Tibial nerve (tissue), 4 donors: Measurements from ENCODE around the gene MFAP5. TPM values are rescaled to one million over a fixed set of nuclear protein-coding genes. Genes with fewer than 3 reads are reported as not detected.

Source experiments
- DNase-seq, 2 donors: peaks; one replicate each; pipeline ENCODE4 v3.0.0-alpha.2; 2019; ENCODE audit warnings: low spot score in 2 of 2
- H3K27ac ChIP-seq, 4 donors: fragments of 200-600 bp; sonication (generic) in 3 of 4; one replicate each; pipeline ENCODE4 v1.5.1; 2017 to 2019; ENCODE audit warnings: mild to moderate bottlenecking in 1 of 4
- H3K27me3 ChIP-seq, 2 donors: fragments of 200-600 bp; sonication (generic) in 1 of 2; one replicate each; pipeline versions ENCODE4 v1.5.1 to v1.6.0; 2017 to 2019
- H3K36me3 ChIP-seq, 3 donors: fragments of 200-600 bp; sonication (generic); one replicate each; pipeline ENCODE4 v1.5.1; 2018 to 2019
- H3K4me1 ChIP-seq, 4 donors: fragments of 200-600 bp; sonication (generic) in 3 of 4; one replicate each; pipeline ENCODE4 v1.5.1; 2017 to 2019
- H3K4me3 ChIP-seq, 4 donors: fragments of 200-600 bp; sonication (generic) in 3 of 4; one replicate each; pipeline ENCODE4 v1.5.1; 2017 to 2019; ENCODE audit warnings: mild to moderate bottlenecking in 1 of 4, moderate library complexity in 1 of 4
- H3K9me3 ChIP-seq, 4 donors: fragments of 200-600 bp; sonication (generic) in 3 of 4; one replicate each; pipeline ENCODE4 v1.5.1; 2017 to 2019
- EP300 ChIP-seq, 2 donors: sonication (generic); formaldehyde crosslinking; IDR thresholded peaks; one replicate each; pipeline ENCODE4 v1.6.1; 2017; ENCODE audit warnings: antibody characterized with exemption in 2 of 2, mild to moderate bottlenecking in 1 of 2
- POLR2A ChIP-seq, 2 donors: fragments of 450-650 bp; IDR thresholded peaks; one replicate each; pipeline ENCODE4 v1.6.1; 2017; ENCODE audit warnings: antibody characterized with exemption in 2 of 2, mild to moderate bottlenecking in 2 of 2, moderate library complexity in 2 of 2
- WGBS, 2 donors: methylation state at CpG; one replicate each; pipeline ENCODE4 v1.1.5; 2018; 5-methylcytosine and 5-hydroxymethylcytosine counted together
- total RNA-seq, 4 donors: library from RNA; depleted of rRNA; stranded (reverse); fragments of >200 nt; gene quantifications; one replicate each; pipeline ENCODE4 v1.1.0, GENCODE V29; 2016
- TF ChIP-seq, protein P1 (sequence below), 5 experiments: fragments of 200-600 bp in 3 of 5; fragments of 450-650 bp in 2 of 5; sonication (generic) in 3 of 5; IDR thresholded peaks; one replicate each; pipeline ENCODE4 v1.5.1; 2016 to 2019; ENCODE audit warnings: antibody characterized with exemption in 5 of 5, mild to moderate bottlenecking in 3 of 5, moderate library complexity in 2 of 5

MFAP5 gene
- total RNA-seq, 4 donors from 2014 or later = 153 to 895 (median 613) TPM

DNA sequence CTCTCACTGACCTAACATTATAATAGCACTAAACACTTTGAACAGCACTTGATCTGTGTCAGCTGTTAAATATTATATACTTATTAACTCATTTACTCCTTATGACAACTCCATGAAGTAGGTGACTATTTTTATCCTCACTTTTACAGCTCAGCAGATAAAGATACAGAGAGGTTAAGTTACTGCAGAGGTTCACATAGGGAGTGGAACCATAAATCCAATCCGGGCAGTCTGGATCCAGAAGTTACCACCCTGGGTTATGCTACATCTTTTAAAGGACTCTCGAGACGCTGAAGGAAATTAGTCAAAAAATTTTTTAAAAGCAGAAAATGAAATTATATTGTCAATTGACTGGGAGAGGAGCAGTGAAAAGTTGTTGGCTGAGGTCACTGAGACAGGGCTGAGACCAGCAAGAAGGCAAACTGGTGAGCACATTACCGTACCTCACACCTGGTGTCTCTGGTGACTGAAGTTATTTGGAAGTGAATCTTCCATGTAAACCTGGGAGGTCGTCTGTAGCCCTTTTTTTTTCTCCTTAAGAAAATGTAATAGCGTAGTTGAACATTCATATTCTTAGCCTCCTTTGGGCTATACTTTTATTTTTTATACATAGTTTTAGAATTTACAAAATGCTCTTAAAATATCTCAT lies 33.9 kb upstream of the MFAP5 start:
- 23 to 25% methylated on average over 6 of the region's 6 CpGs for WGBS, 2 donors
- no peak for DNase-seq
- Histone ChIP-seq H3K27ac (peak overlapping the region; percentile 85 to 98 (median 93)), H3K4me1 (peaks cover 0 to 56% (median 10%) of the 10 kb centered on the region in 4 donors), H3K36me3 (no peaks in the 10 kb centered on the region), H3K27me3 (no peaks in the 10 kb centered on the region), H3K4me3 (peak overlapping the region; percentile 68 to 99 (median 84)), H3K9me3 (no peaks in the 10 kb centered on the region)
- TF ChIP-seq, protein P1, sequence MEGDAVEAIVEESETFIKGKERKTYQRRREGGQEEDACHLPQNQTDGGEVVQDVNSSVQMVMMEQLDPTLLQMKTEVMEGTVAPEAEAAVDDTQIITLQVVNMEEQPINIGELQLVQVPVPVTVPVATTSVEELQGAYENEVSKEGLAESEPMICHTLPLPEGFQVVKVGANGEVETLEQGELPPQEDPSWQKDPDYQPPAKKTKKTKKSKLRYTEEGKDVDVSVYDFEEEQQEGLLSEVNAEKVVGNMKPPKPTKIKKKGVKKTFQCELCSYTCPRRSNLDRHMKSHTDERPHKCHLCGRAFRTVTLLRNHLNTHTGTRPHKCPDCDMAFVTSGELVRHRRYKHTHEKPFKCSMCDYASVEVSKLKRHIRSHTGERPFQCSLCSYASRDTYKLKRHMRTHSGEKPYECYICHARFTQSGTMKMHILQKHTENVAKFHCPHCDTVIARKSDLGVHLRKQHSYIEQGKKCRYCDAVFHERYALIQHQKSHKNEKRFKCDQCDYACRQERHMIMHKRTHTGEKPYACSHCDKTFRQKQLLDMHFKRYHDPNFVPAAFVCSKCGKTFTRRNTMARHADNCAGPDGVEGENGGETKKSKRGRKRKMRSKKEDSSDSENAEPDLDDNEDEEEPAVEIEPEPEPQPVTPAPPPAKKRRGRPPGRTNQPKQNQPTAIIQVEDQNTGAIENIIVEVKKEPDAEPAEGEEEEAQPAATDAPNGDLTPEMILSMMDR (IDR thresholded peaks at IDR 0.05) = no peak
- TF ChIP-seq EP300 (IDR thresholded peaks at IDR 0.05) (no peak), POLR2A (IDR thresholded peaks at IDR 0.05) (no peak)

DNA sequence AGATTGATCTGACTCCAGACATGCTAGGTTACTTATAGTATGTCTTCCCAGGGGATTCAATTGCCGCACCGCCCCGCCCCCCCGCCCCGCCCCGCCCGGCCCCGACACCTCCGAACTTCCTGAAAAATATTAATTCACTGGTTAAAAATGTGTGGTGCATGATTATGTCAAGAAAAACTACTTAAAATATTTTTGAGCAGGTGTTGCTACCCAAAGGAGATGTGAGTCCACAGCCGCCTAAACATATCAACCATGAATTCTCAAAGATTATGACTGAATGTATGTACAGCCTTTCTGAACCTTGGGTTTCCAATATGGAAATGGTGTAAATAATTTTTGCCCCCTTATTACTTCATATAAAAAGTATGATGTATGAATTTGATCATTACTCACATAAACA lies 32.5 kb upstream of the MFAP5 start:
- H3K36me3 ChIP-seq = no peaks in the 10 kb centered on the region
- no peaks in the 10 kb centered on the region for H3K9me3 ChIP-seq
- DNase-seq = no peak
- no peak for TF ChIP-seq POLR2A (IDR thresholded peaks at IDR 0.05)
- no peak for TF ChIP-seq EP300 (IDR thresholded peaks at IDR 0.05)
- TF ChIP-seq, protein P1 (IDR thresholded peaks at IDR 0.05) = no peak
- no peaks in the 10 kb centered on the region for H3K27me3 ChIP-seq
- no peak overlapping the region for H3K4me3 ChIP-seq
- peaks cover 0 to 41% (median 8%) of the 10 kb centered on the region in 4 donors for H3K4me1 ChIP-seq
- no peak overlapping the region for H3K27ac ChIP-seq
- WGBS, 2 donors = 84 to 87% methylated on average over 10 of the region's 10 CpGs

DNA sequence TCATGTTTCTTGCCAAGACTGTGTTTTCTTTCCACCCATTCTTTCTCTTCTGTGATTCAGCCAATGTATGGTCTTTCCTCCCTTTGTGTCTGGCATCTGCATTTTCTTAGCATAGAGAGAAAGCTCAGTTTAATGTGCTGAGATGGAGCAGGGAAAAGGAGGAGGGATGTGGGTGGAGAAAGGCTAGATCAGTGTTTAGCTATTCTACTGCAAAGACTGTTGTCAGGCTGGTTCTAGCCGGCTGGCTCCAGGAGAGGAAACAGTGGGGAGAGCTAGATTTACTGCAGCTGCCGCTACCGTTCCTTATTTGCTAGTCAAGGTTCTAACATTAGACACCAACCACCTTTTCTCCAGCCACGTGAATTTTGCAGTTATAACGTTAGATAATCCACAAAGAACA lies 29.9 kb upstream of the MFAP5 start:
- peak in 1 of 2 donors; percentile 48 for DNase-seq

DNA sequence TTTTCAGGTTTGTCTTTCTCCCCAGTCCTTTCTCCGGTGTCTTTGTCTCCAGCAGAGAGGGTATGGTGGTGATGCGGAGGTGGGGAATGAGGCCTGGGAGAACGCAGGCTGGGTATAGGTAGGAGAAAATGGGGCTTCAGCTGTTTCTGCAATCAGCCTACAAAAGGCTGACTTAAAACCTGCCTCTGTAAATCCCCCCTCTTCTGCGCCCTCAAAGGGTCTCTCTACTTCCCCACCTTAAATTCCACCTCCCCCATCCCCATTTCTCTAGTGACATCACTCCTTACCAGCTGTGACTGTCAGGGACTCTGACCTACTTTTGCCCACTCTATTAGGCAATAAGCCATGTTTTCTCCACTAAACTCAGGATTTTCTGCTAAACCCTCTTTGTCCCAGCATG lies 27.1 kb upstream of the MFAP5 start:
- H3K27me3 ChIP-seq = no peaks in the 10 kb centered on the region
- H3K9me3 ChIP-seq = no peaks in the 10 kb centered on the region
- H3K4me3 ChIP-seq = no peak overlapping the region
- peaks cover 0 to 36% (median 12%) of the 10 kb centered on the region in 4 donors for H3K4me1 ChIP-seq
- no peaks in the 10 kb centered on the region for H3K36me3 ChIP-seq
- TF ChIP-seq, protein P1 (IDR thresholded peaks at IDR 0.05) = no peak
- TF ChIP-seq POLR2A (IDR thresholded peaks at IDR 0.05) (no peak), EP300 (IDR thresholded peaks at IDR 0.05) (no peak)
- peak overlapping the region in 2 of 4 donors; percentile 50 to 86 for H3K27ac ChIP-seq
- DNase-seq = no peak
- 92 to 98% methylated on average over 4 of the region's 4 CpGs for WGBS, 2 donors

More for the DNA sequence above, 29.9 kb upstream of the MFAP5 start:
- Histone ChIP-seq H3K27me3 (no peaks in the 10 kb centered on the region), H3K27ac (peak overlapping the region in 3 of 4 donors; percentile 70 to 81 (median 76)), H3K9me3 (no peaks in the 10 kb centered on the region), H3K36me3 (no peaks in the 10 kb centered on the region), H3K4me3 (no peak overlapping the region), H3K4me1 (peaks cover 0 to 44% (median 7%) of the 10 kb centered on the region in 4 donors)
- 10% methylated on average over 5 of the region's 5 CpGs for WGBS, 2 donors
- TF ChIP-seq, protein P1 (IDR thresholded peaks at IDR 0.05) = no peak
- peak in 1 of 2 donors; percentile 75 for TF ChIP-seq EP300 (IDR thresholded peaks at IDR 0.05)
- TF ChIP-seq POLR2A (IDR thresholded peaks at IDR 0.05) = peak in 1 of 2 donors; percentile 15

DNA sequence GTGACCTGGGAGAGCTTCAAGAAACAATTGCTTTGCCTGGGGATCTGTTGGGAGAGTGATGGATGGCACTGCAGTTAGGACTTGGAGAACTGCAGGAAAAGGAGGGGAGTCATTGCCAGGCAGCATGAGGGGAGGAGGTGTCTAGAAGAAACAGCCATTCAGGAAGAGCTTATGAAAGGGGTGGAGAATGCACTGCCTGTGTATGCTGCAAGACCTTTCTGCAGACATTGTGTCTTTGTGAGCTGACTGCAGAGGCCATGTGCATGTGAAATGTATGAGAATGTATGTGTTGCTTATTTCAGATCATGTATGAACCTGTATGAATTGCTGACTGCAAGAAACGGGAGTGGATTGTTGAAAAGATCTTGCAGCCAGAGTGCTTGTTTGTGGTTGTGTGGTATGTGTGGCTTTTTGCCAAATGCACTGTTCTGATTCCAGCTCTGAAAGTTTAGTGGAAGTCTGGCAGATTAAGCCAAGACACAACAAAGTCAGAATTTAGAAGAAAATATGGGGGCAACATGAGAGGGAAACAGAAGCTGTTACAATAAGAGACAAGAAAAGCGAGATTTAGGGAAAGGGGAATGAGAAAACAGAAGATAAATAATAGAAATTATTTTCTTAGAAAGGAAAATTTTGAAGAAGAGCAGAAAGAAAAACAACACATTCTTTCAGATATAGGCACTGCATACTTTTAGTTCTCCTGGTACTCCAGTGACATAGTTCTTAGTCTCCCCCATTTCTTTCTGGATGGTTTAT lies 25.4 kb upstream of the MFAP5 start:
- TF ChIP-seq POLR2A (IDR thresholded peaks at IDR 0.05) (peak in 1 of 2 donors; percentile 44), EP300 (IDR thresholded peaks at IDR 0.05) (peak in 1 of 2 donors; percentile 83)
- TF ChIP-seq, protein P1 (IDR thresholded peaks at IDR 0.05) = no peak
- Histone ChIP-seq H3K9me3 (no peaks in the 10 kb centered on the region), H3K27me3 (no peaks in the 10 kb centered on the region), H3K36me3 (no peaks in the 10 kb centered on the region), H3K4me1 (peaks cover 0 to 31% (median 12%) of the 10 kb centered on the region in 4 donors), H3K4me3 (no peak overlapping the region), H3K27ac (peak overlapping the region; percentile 25 to 86 (median 74))
- WGBS, 2 donors = 9 to 20% methylated on average over 2 of the region's 2 CpGs
- DNase-seq = peak in 1 of 2 donors; percentile 44
